Suprapubic skin (tissue), 3 donors: ENCODE results near the gene RAPGEF2.

Source experiments
- POLR2AphosphoS5 ChIP-seq, 3 donors: sonication (generic); formaldehyde crosslinking; IDR thresholded peaks; one replicate each; pipeline ENCODE4 v1.6.1; 2017; ENCODE audit warnings: antibody characterized with exemption in 3 of 3
- TF ChIP-seq, protein P1 (sequence below), 2 donors: fragments of 200-600 bp in 1 of 2; fragments of 450-650 bp in 1 of 2; sonication (generic) in 1 of 2; IDR thresholded peaks; one replicate each; pipeline ENCODE4 v1.5.1; 2016 to 2019; ENCODE audit warnings: antibody characterized with exemption in 2 of 2, mild to moderate bottlenecking in 1 of 2, moderate library complexity in 1 of 2

DNA sequence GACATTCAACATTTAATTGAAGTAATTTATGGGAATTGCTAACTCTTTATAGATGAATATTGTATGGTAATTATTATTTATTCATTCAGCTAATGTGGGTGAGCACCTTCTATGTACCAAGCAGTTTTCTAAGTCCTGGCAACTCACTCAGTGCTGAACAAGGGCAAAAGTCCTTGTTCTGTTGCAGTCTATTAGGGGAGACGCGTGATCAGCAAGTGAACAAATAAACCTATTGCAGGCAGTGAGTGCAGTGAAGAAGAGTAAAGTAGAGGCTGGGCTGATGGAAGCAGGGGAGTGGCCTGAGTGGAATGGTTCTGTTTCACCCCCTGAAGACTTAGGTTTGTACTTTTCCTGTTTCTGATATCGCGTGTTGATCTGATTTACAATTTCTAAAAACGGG, 214.3 kb downstream of the RAPGEF2 start:
- TF ChIP-seq, protein P1, sequence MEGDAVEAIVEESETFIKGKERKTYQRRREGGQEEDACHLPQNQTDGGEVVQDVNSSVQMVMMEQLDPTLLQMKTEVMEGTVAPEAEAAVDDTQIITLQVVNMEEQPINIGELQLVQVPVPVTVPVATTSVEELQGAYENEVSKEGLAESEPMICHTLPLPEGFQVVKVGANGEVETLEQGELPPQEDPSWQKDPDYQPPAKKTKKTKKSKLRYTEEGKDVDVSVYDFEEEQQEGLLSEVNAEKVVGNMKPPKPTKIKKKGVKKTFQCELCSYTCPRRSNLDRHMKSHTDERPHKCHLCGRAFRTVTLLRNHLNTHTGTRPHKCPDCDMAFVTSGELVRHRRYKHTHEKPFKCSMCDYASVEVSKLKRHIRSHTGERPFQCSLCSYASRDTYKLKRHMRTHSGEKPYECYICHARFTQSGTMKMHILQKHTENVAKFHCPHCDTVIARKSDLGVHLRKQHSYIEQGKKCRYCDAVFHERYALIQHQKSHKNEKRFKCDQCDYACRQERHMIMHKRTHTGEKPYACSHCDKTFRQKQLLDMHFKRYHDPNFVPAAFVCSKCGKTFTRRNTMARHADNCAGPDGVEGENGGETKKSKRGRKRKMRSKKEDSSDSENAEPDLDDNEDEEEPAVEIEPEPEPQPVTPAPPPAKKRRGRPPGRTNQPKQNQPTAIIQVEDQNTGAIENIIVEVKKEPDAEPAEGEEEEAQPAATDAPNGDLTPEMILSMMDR (IDR thresholded peaks at IDR 0.05): no peak
- TF ChIP-seq POLR2AphosphoS5 (IDR thresholded peaks at IDR 0.05): no peak
